ENCODE measurements around the gene ARMC6.

DNA sequence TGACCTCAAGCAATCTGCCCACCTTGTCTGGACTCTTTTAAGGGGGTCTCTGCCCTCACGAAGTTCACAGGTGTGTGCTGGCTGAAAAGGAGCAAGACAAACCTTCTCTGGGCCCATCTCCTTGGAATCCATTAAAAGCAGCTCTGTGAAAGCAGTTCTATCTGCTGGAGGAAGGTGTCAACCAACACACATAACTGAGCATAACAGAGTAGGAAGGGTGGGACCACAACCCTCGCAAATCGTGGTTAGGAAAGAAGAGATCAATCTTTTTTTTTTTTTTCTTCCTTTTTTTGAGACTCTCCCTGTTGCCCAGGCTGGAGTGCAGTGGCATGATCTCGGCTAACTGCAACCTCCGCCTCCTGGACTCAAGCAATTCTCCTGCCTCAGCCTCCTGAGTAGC lies 1.5 kb upstream of the ARMC6 start:
- TF ChIP-seq EZH2 (IDR thresholded peaks at IDR 0.05; ENCODE audit: insufficient read depth, poor library complexity, severe bottlenecking) = no peak
- TF ChIP-seq EZH2phosphoT487 (IDR thresholded peaks at IDR 0.05; ENCODE audit: insufficient read depth, low read depth) = no peak

Data from GM23248 (cell line).